HuH-7 (cell line): ENCODE data around the gene ARHGEF37.
"Not testable (repeated sequence)": the region's sequence is repeated elsewhere in the genome, so short reads cannot be mapped to it uniquely, and the experiment has no call there.

Source experiments
- DNase-seq: peaks from one replicate; pipeline ENCODE4 v3.0.0; 2011; ENCODE audit warnings: low spot score

Gene ARHGEF37

GRCh38 chr5:149648464-149649393 lies 67.4 kb downstream of the ARHGEF37 start:
- not testable (repeated sequence) for DNase-seq

GRCh38 chr5:149649730-149650129 lies 68.4 kb downstream of the ARHGEF37 start:
- DNase-seq, result not testable (repeated sequence)

GRCh38 chr5:149651686-149652085 lies 70.4 kb downstream of the ARHGEF37 start:
- DNase-seq, result no peak

GRCh38 chr5:149652697-149653096 lies 71.4 kb downstream of the ARHGEF37 start:
- DNase-seq, result no peak

GRCh38 chr5:149654231-149654630 lies 72.9 kb downstream of the ARHGEF37 start:
- DNase-seq, result no peak

GRCh38 chr5:149654883-149655505 lies 73.7 kb downstream of the ARHGEF37 start:
- DNase-seq, result no peak

DNA sequence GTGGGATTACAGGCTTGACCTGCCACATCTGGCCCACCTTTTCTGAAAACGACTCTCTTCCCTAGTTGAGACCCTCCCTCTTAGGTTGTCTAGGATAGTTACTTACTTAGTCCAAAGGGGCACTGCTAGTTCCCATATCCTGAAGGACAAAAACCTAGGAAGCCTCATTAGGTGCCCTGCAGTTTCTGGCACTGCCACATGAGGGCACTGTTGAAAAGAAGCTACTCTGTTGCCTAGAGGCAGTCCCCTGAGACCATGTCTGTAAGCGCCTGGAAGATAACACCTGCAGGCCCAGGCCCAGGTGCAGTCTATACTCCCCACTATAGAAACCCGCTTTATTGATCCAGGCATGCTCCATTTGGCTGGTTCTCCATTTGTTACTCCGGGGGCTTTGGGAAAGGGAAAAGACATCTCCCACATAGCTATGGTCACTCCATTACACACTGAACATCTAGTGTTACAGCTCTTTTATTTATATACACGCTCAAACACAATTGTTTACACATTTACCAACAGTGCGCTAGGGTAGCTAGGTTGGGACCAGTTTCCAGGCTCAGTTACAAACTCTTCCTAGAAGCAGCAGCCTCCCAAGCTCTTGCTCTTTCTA lies 75.4 kb downstream of the ARHGEF37 start:
- DNase-seq, result peak; percentile 51

GRCh38 chr5:149657324-149657723 lies 76.0 kb downstream of the ARHGEF37 start:
- DNase-seq, result no peak

DNA sequence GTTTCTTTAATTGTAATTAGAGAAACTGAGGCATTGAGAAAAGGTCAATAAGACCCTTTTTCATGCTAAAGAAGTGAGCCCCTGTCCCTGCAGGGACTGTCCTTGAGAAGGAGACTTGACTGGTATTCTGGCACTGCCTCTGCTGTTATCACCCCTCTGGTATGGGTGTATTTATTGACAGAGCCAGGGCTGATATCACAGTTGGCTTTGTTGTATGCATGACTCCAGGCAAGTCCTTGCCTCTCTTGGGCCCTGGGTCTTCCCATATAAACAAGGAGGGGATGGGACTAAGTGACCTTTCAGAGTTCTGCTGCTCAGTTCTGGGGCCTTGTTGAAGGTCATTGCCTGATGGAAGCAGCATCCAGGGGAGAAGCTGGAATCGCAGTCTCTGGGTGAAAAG lies 77.0 kb downstream of the ARHGEF37 start:
- no peak for DNase-seq

DNA sequence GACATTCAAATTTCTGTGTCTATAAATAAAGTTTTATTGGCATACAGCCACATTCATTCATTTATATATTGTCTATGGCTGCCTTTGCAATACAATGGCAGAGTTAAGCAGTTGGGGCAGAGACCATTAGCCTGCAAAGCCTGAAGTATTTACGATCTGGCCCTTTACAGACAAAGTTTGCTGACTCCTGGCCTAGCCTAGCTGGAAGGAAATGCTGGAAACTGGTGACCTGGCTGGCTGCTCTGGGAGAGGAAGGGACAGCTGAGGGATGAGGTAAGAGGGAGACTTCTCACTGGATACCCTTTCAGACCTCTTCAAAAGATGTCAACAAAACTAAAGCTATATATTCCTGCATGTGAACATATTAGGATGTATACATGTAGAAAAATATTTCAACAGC lies 82.8 kb downstream of the ARHGEF37 start:
- DNase-seq, result no peak

- DNase-seq, result no peak
Measured at GRCh38 chr5:149664666-149665415, 83.5 kb downstream of the ARHGEF37 start.

GRCh38 chr5:149665416-149666175 lies 84.3 kb downstream of the ARHGEF37 start:
- DNase-seq, result no peak

DNA sequence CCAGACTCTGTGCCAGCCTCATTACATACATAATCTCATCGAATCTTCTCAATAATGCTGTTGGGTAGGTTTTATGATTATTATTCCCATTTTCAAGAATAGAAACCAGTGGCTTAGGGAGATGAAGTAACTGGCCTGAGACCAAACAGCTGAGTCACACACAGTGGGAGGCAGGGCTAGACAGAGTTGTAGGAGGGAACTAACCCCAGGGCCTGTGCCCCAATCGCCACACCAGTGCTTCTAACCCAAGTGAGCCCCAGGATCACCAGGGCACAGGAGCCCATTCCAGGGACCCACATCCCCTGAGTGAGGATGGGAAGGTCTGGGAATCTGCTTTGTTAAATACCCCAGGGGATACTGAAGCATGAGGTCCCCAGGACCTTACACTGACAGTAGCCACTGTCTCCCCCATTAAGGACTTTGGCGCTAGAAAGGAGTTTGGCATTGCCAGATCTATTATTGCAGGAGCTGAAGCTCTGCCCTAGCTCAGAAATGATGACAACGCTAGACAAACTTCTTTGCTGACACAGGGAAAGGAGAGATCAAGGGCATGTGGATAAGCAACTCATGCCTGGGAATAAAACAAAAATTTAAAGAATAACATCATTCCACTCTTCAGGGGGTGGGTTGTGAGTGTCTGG lies 85.0 kb downstream of the ARHGEF37 start:
- no peak for DNase-seq

- DNase-seq, result peak; percentile 67
Measured at GRCh38 chr5:149667084-149667828, 86.0 kb downstream of the ARHGEF37 start.

DNA sequence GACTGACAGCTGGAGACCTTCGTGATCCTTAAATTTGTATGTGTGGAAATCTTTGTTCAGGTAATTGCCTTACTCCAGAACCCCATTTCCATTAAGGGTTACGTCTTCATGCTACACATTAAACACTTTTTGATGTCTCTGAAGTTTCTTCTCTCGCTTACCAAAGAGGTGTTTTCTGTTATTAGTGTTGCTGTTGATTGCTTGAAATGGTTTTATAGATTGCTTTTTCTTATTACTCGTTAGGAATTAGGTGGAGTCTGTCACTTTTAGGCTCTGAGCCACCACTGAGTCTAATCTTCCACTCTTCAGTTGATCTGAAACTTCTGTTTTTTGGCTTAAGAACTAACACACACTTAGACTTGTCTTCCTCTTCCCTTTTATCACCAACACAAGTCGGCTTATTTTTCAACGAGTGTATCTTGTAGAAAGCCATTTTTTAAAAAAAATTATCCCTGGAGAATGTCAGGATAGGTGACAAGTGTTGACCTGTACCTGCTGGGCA lies 86.6 kb downstream of the ARHGEF37 start:
- DNase-seq, result no peak

DNA sequence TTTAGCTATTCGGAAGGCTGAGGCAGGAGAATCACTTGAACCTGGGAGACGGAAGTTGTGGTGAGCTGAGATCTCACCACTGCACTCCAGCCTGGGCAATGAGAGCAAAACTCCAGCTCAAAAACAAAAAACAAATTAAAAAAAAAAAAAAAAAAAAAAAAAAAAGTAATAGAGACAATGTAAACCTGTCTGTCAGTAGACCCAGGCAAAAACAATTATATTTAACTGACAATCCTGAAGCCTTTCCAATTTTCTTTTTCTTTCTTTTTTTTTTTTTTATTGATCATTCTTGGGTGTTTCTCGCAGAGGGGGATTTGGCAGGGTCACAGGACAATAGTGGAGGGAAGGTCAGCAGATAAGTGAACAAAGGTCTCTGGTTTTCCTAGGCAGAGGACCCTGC lies 88.0 kb downstream of the ARHGEF37 start:
- DNase-seq, result not testable (repeated sequence)

DNA sequence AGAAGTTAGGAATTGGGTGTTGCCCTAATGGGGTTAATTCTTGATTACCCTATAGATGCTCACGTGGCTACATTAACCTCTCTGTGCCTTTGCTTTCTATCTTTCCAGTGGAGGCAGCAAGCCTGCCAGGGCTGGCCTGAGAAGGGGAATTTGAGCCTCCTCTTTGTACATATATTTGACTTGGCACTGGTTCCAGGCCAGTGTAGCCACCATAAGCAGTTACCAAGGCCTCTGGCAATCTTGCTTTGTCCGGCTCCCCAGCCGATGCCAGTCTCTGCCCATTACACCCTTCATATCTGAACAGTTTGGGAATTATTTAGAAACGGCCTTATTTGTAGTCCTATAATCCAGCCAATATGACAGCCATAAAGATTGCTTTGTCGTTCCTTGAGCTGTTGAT lies 90.2 kb downstream of the ARHGEF37 start:
- no peak for DNase-seq

DNA sequence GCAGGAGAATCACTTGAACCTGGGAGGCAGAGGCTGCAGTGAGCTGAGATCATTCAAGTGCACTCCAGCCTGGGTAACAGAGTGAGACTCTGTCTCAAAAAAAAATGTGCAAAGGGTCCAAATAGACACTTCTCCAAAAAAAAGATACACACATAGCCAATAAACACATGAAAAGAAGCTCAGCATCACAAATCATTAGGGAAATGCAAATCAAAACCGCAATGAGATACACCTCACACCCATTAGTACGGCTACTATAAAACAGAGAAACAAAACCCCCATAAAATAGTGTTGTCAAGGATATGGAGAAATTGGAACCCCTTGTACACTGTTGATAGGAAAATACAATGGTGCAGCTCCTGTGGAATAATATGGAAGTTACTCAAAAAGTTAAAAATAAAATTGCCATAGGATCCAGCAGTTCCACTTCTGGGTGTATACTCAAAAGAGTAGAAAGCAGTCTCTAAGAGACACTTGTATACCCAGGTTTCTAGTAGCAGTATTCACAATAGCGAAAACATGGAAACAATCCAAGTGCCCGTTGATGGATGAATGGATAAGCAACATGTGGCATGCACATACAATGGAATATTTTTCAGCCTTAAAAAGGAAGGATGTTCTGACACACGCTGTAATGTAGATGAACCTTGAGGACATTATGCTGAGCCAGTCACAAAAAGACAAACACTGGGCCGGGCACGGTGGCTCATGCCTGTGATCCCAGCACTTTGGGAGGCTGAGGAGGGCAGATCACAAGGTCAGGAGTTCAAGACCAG lies 91.6 kb downstream of the ARHGEF37 start:
- DNase-seq, result no peak

DNA sequence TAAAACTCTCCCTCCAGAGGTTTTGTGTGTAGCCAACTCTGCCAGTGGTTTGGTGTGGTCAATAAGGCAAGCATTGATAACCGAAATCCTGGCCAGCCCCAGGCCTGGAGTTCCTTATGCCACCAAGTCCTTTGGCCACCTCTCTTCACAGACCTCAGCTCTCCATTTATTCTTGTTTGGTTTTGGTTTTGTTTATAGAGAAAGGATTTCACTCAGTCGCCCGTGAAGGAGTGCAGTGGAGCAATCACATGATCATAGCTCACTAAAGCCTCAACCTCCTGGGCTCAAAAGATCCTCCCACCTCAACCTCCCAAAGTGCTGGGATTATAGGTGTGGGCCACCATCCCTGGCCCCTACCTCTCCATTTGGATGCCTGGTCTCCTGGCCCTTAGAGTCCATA lies 93.4 kb downstream of the ARHGEF37 start:
- DNase-seq, result no peak
